K562 (cell line): ENCODE data around the gene INSIG1. TPM values are rescaled to one million over a fixed set of nuclear protein-coding genes. Genes with fewer than 3 reads are reported as not detected.

ENCODE experiments used
- BCL6 ChIP-seq: fragments of 250-450 bp; sonication (Bioruptor Pico); IDR thresholded peaks from 2 replicates; pipeline ENCODE4 v1.4.0; 2020
- BRCA1 ChIP-seq, 2 experiments: fragments of 450-650 bp in 1 of 2; sonication (generic) in 1 of 2; formaldehyde crosslinking in 1 of 2; IDR thresholded peaks; 2 replicates each; pipeline versions ENCODE4 v1.5.0 to v1.6.1; 2017 to 2020; ENCODE audit warnings: mild to moderate bottlenecking in 1 of 2, missing genetic modification reagents in 1 of 2
- DLX4 ChIP-seq: fragments of 250-450 bp; sonication (Bioruptor Pico); IDR thresholded peaks from 2 replicates; pipeline ENCODE4 v1.6.1; 2021; ENCODE audit warnings: mild to moderate bottlenecking
- ETV6 ChIP-seq, 3 experiments: fragments of 150-350 bp in 1 of 3; sonication (generic) in 1 of 3; formaldehyde crosslinking in 1 of 3; IDR thresholded peaks; 2 replicates each; pipeline versions ENCODE4 v1.6.1 to v1.8.0; 2014 to 2022; ENCODE audit warnings: borderline replicate concordance in 2 of 3, low read depth in 2 of 3, antibody characterized with exemption in 1 of 3, low read length in 1 of 3, mild to moderate bottlenecking in 1 of 3, missing genetic modification reagents in 1 of 3
- FOXM1 ChIP-seq, 2 experiments: fragments of 450-650 bp in 1 of 2; sonication (generic) in 1 of 2; formaldehyde crosslinking in 1 of 2; IDR thresholded peaks; 2 replicates each; pipeline versions ENCODE4 v1.6.1 to v1.9.0; 2017 to 2022; ENCODE audit warnings: low read depth in 2 of 2, mild to moderate bottlenecking in 2 of 2, missing genetic modification reagents in 1 of 2, moderate library complexity in 1 of 2
- HBP1 ChIP-seq: fragments of 450-650 bp; formaldehyde crosslinking; IDR thresholded peaks from 2 replicates; pipeline ENCODE4 v1.4.0; 2022; ENCODE audit warnings: missing genetic modification characterization
- HNRNPL ChIP-seq: fragments of 200-400 bp; formaldehyde crosslinking; IDR thresholded peaks from 2 replicates; pipeline ENCODE4 v1.6.1; 2017; ENCODE audit warnings: low read depth, mild to moderate bottlenecking, low read length
- HNRNPUL1 ChIP-seq: fragments of 200-400 bp; formaldehyde crosslinking; IDR thresholded peaks from 2 replicates; pipeline ENCODE4 v1.6.1; 2017; ENCODE audit warnings: low read length
- ID3 ChIP-seq, 2 experiments: fragments of 250-450 bp in 1 of 2; fragments of 450-650 bp in 1 of 2; sonication (Bioruptor Pico) in 1 of 2; IDR thresholded peaks; 2 replicates each; pipeline versions ENCODE4 v1.6.1 to v1.8.0; 2016 to 2021; ENCODE audit warnings: mild to moderate bottlenecking in 2 of 2, moderate library complexity in 2 of 2, missing compliant biosample characterization in 1 of 2, missing genetic modification characterization in 1 of 2
- ILK ChIP-seq: fragments of 450-650 bp; IDR thresholded peaks from 2 replicates; pipeline ENCODE4 v1.6.1; 2016; ENCODE audit warnings: missing genetic modification characterization, low read depth, mild to moderate bottlenecking, missing compliant biosample characterization, moderate library complexity, borderline replicate concordance
- KAT2B ChIP-seq: IDR thresholded peaks from one replicate; pipeline ENCODE4 v1.6.1; 2012; ENCODE audit warnings: low read depth, mild to moderate bottlenecking, control low read depth, inconsistent platforms, low read length, moderate library complexity
- MAFF ChIP-seq: IDR thresholded peaks from 2 replicates; pipeline ENCODE4 v1.6.1; 2012; ENCODE audit warnings: low read length, improper control_type of control experiment
- MECOM ChIP-seq: fragments of 250-450 bp; sonication (Bioruptor Pico); IDR thresholded peaks from 2 replicates; pipeline ENCODE4 v1.8.0; 2022; ENCODE audit warnings: inconsistent platforms
- MNT ChIP-seq, 2 experiments: fragments of 450-650 bp; conservative IDR thresholded peaks; 2 replicates each; pipeline ENCODE4 v1.6.1; 2017; ENCODE audit warnings: mild to moderate bottlenecking in 2 of 2, moderate library complexity in 2 of 2
- PCBP1 ChIP-seq: fragments of 200-400 bp; formaldehyde crosslinking; IDR thresholded peaks from 2 replicates; pipeline ENCODE4 v1.6.1; 2018; ENCODE audit warnings: mild to moderate bottlenecking, low read depth, low read length; ENCODE audit not compliant: poor library complexity, severe bottlenecking
- RFX7 ChIP-seq: fragments of 250-450 bp; sonication (Bioruptor Pico); IDR thresholded peaks from 2 replicates; pipeline ENCODE4 v1.5.1; 2021; ENCODE audit warnings: mild to moderate bottlenecking
- SRSF9 ChIP-seq: fragments of 200-400 bp; formaldehyde crosslinking; IDR thresholded peaks from 2 replicates; pipeline ENCODE4 v1.6.1; 2017; ENCODE audit warnings: low read depth, low read length, borderline replicate concordance
- ZBTB26 ChIP-seq: fragments of 450-650 bp; formaldehyde crosslinking; IDR thresholded peaks from 2 replicates; pipeline ENCODE4 v1.4.0; 2022; ENCODE audit warnings: missing genetic modification characterization
- ZBTB43 ChIP-seq: sonication (generic); formaldehyde crosslinking; IDR thresholded peaks from 2 replicates; pipeline ENCODE4 v1.8.0; 2023; ENCODE audit warnings: mild to moderate bottlenecking, missing genetic modification reagents
- polyA plus RNA-seq, 8 experiments: library from polyadenylated mRNA; depleted of rRNA in 4 of 8; stranded (reverse) in 5 of 8; unstranded in 3 of 8; fragments of >200 nt; fragmentation: Nextera tagmentation in 2 of 8; fragmentation: Illumina TruSeq in 1 of 8; extraction: Ambion mirVana in 2 of 8; extraction: Trizol in 1 of 8; gene quantifications; 2 replicates each; pipeline versions ENCODE4 v1.2.1 to v1.2.3, GENCODE V29; 2011 to 2014; ENCODE audit warnings: inconsistent platforms in 1 of 8, missing spikeins in 1 of 8
- total RNA-seq, 7 experiments: library from RNA; depleted of rRNA in 6 of 7; stranded (reverse); fragments of >200 nt in 6 of 7; fragmentation: Illumina TruSeq in 2 of 7; extraction: Trizol in 2 of 7; gene quantifications; 2 replicates each; pipeline versions ENCODE4 v1.2.1 to v1.2.3, GENCODE V29; 2011 to 2021; ENCODE audit warnings: low replicate concordance in 1 of 7

Gene INSIG1
- total and polyA plus RNA-seq, 9 of the 15 experiments (the other 6 are each of a cell fraction or from before 2014, with no cell fraction given) = 57.1 to 787 (median 238) TPM

GRCh38 chr7:155291045-155291530 is 6.6 kb upstream of the INSIG1 start (continued):
- no peak for TF ChIP-seq ZBTB43 (CRISPR knock-in tag)
- TF ChIP-seq SRSF9 = no peak
- no peak for TF ChIP-seq HNRNPUL1
- TF ChIP-seq ETV6 (IDR thresholded peaks at IDR 0.05; ENCODE audit: borderline replicate concordance in 1 of 2, low read depth in 2 of 2, low read length in 1 of 2) = no peak
- no peak for TF ChIP-seq ETV6 (CRISPR knock-in tag; IDR thresholded peaks at IDR 0.05; ENCODE audit: borderline replicate concordance)
- no peak for TF ChIP-seq FOXM1 (IDR thresholded peaks at IDR 0.05; ENCODE audit: low read depth)
- TF ChIP-seq FOXM1 (CRISPR knock-in tag; IDR thresholded peaks at IDR 0.05; ENCODE audit: low read depth) = 0 out of 2 replicates have a peak, but pooled peaks have one; percentile 9
- no peak for TF ChIP-seq ILK (tag)
- no peak for TF ChIP-seq KAT2B
- TF ChIP-seq MAFF = no peak
- 0 out of 2 replicates have a peak, but pooled peaks have one; percentile 53 for TF ChIP-seq MECOM
- TF ChIP-seq BCL6 (CRISPR knock-in tag) = no peak
- TF ChIP-seq PCBP1 = no peak
- no peak for TF ChIP-seq BRCA1 (IDR thresholded peaks at IDR 0.05)
- TF ChIP-seq BRCA1 (CRISPR knock-in tag; IDR thresholded peaks at IDR 0.05) = no peak
- TF ChIP-seq MNT (conservative IDR thresholded peaks at IDR 0.05) = peak; percentile 64 to 85
- TF ChIP-seq RFX7 = no peak
- no peak for TF ChIP-seq HBP1 (CRISPR knock-in tag)
- TF ChIP-seq ZBTB26 (CRISPR knock-in tag) = no peak
- no peak for TF ChIP-seq HNRNPL
- no peak for TF ChIP-seq DLX4 (CRISPR knock-in tag)
- no peak for TF ChIP-seq ID3 (CRISPR knock-in tag; IDR thresholded peaks at IDR 0.05)
- peak; percentile 69; the same call in 1 of the 2 replicates for TF ChIP-seq ID3 (tag; IDR thresholded peaks at IDR 0.05)
